ENCODE results near the gene WDR35. TPM values are rescaled to one million over a fixed set of nuclear protein-coding genes. Genes with fewer than 3 reads are reported as not detected.

WDR35 gene
- polyA plus RNA-seq, 1 experiment, result 9.1 TPM

DNA sequence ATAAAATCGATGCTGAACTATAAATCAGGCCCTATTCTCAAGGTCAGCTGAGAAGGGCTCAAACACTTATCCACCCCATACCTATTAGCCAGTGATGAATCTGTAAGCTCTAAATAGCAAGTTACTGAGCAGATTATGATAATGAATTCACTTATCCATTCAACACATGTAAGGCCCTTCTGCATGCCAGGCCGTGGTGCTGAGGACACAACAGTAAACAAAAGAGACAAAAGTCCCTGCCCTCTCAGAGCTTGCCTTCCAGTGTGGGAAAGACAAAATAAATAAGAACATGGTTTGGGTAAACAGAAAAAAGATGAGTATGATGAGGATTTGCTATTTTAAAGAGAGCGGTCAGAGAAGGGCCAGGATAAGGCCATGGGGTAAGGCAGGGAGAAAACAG, 99.8 kb downstream of the WDR35 start:
- DNase-seq (ENCODE audit: low read depth, low spot score), result no peak
- POLR2A ChIA-PET, result no interaction called here
- no peaks in the 10 kb centered on the region for H3K27me3 ChIP-seq (ENCODE audit: control insufficient read depth, insufficient read depth, low read length)
- no peak overlapping the region for H3K27ac ChIP-seq (ENCODE audit: low read depth, low read length)
- no peak overlapping the region for H3K4me3 ChIP-seq (ENCODE audit: low read depth, low read length)
- TF ChIP-seq, protein P1, sequence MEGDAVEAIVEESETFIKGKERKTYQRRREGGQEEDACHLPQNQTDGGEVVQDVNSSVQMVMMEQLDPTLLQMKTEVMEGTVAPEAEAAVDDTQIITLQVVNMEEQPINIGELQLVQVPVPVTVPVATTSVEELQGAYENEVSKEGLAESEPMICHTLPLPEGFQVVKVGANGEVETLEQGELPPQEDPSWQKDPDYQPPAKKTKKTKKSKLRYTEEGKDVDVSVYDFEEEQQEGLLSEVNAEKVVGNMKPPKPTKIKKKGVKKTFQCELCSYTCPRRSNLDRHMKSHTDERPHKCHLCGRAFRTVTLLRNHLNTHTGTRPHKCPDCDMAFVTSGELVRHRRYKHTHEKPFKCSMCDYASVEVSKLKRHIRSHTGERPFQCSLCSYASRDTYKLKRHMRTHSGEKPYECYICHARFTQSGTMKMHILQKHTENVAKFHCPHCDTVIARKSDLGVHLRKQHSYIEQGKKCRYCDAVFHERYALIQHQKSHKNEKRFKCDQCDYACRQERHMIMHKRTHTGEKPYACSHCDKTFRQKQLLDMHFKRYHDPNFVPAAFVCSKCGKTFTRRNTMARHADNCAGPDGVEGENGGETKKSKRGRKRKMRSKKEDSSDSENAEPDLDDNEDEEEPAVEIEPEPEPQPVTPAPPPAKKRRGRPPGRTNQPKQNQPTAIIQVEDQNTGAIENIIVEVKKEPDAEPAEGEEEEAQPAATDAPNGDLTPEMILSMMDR (IDR thresholded peaks at IDR 0.05; ENCODE audit: low read depth, low read length), result no peak
- H3K9me3 ChIP-seq (ENCODE audit: control insufficient read depth, insufficient read depth, low read length), result peaks cover 3% of the 10 kb centered on the region; the same call in 1 of the 2 replicates
- CTCF ChIA-PET, result no interaction called here

DNA sequence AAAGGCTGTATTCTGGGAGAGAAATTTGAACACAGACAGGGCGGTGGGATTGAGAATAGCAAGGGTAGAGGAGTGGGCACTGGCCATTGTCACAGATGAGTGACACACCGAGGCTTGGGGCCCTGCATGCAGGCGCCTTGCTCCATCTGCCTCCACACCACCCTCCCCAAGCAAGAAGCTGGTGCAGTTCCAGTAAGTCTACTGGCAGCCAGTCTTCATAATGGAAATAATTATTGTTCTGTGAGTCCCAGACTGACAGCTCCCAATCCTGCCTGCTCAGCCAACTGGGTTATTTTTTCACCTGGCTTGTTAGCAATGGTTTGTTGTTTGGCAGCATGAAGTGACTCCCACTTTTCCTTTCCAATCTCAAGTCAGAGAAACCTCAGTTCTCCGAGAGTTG, 101.1 kb downstream of the WDR35 start:
- POLR2A ChIA-PET, result no interaction called here
- Histone ChIP-seq H3K27ac (ENCODE audit: low read depth, low read length) (no peak overlapping the region), H3K27me3 (ENCODE audit: control insufficient read depth, insufficient read depth, low read length) (peaks cover under 1% of the 10 kb centered on the region), H3K4me3 (ENCODE audit: low read depth, low read length) (no peak overlapping the region), H3K9me3 (ENCODE audit: control insufficient read depth, insufficient read depth, low read length) (peaks cover 3% of the 10 kb centered on the region; the same call in 1 of the 2 replicates)
- no peak for DNase-seq (ENCODE audit: low read depth, low spot score)
- CTCF ChIA-PET, result no interaction called here
- TF ChIP-seq, protein P1 (IDR thresholded peaks at IDR 0.05; ENCODE audit: low read depth, low read length), result no peak

DNA sequence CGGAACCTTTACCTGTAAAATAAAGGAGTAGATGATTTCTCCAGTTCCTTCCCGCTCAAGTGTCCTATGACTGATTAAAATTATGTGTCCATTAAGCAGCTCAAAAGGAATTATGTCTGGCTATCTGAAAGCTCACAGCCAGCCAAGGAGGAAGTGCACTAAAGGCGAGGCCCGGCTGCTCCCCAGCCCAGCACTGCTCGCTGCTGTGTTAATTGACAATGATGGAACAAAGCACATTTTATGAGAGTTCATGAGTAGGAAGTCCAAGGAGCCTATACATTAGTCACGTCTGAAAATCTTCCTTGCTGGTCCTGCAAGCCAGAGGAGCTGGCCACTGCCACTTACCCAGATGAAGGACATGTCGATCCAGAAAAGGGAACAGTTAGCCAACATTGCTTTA, 102.4 kb downstream of the WDR35 start:
- POLR2A ChIA-PET, result no interaction called here
- Histone ChIP-seq H3K27ac (ENCODE audit: low read depth, low read length) (no peak overlapping the region), H3K27me3 (ENCODE audit: control insufficient read depth, insufficient read depth, low read length) (peaks cover 9% of the 10 kb centered on the region), H3K4me3 (ENCODE audit: low read depth, low read length) (no peak overlapping the region), H3K9me3 (ENCODE audit: control insufficient read depth, insufficient read depth, low read length) (peaks cover 3% of the 10 kb centered on the region; the same call in 1 of the 2 replicates)
- DNase-seq (ENCODE audit: low read depth, low spot score), result no peak
- TF ChIP-seq, protein P1 (IDR thresholded peaks at IDR 0.05; ENCODE audit: low read depth, low read length), result no peak
- CTCF ChIA-PET, result no interaction called here

DNA sequence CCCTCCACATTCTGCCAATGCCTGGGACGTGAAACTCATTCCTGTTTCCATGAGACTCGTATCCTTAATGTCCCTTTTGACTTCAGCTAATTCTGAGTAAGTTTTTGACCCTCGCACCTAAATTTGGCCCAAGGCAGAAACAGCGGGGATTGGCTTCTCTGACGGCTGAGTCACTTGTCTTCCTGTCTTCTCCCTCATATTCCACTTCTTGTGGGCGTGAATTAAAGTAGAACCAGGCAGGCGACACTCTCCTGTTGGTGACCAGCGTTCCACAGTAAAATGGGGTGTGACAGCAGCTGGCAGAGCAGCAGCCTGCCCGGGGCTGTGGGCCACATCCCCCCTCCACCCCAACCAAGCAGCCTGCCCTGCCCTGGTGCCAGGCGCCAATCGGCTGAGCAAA, 103.6 kb downstream of the WDR35 start:
- no peak overlapping the region for H3K4me3 ChIP-seq (ENCODE audit: low read depth, low read length)
- no peak for DNase-seq (ENCODE audit: low read depth, low spot score)
- ChIA-PET CTCF (interaction anchor here (1.3 kb wide), 1 partner anchor 23 kb away, joined by 3 read pairs; no protein-coding TSS in a partner anchor), POLR2A (no interaction called here)
- H3K27me3 ChIP-seq (ENCODE audit: control insufficient read depth, insufficient read depth, low read length), result peaks cover 13% of the 10 kb centered on the region
- TF ChIP-seq, protein P1 (IDR thresholded peaks at IDR 0.05; ENCODE audit: low read depth, low read length), result no peak
- no peak overlapping the region for H3K27ac ChIP-seq (ENCODE audit: low read depth, low read length)
- peaks cover 3% of the 10 kb centered on the region; the same call in 1 of the 2 replicates for H3K9me3 ChIP-seq (ENCODE audit: control insufficient read depth, insufficient read depth, low read length)

DNA sequence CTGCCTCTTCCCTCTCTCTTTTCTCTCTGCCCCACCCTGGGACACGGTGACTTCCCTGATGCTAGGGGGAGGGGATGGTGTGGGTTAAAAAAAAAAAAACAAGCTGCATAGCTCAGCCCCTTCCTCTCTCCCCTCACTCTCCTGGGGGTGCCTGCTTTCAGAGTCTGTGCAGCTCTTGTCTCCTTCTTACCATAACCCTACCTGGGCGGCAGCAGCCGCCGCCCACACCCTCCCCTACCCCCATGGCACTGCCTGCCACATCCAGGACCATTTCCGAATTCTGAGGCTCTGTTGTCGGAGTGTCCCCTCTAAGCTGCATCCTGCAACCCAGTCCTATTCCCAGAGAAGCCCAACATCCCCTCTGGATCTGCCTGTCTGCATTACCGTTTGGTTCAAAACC, 104.1 kb downstream of the WDR35 start:
- H3K27me3 ChIP-seq (ENCODE audit: control insufficient read depth, insufficient read depth, low read length), result peaks cover 18% of the 10 kb centered on the region
- TF ChIP-seq, protein P1 (IDR thresholded peaks at IDR 0.05; ENCODE audit: low read depth, low read length), result no peak
- ChIA-PET POLR2A (no interaction called here), CTCF (interaction anchor here (1.3 kb wide), 1 partner anchor 23 kb away, joined by 3 read pairs; no protein-coding TSS in a partner anchor)
- no peak overlapping the region for H3K27ac ChIP-seq (ENCODE audit: low read depth, low read length)
- H3K4me3 ChIP-seq (ENCODE audit: low read depth, low read length), result no peak overlapping the region
- no peak for DNase-seq (ENCODE audit: low read depth, low spot score)
- H3K9me3 ChIP-seq (ENCODE audit: control insufficient read depth, insufficient read depth, low read length), result peaks cover 3% of the 10 kb centered on the region; the same call in 1 of the 2 replicates
